GM19240 (cell line): ENCODE measurements around the gene PKN3.

Experiments used
- DNase-seq: peaks from one replicate; pipeline ENCODE4 v3.0.0; 2011; ENCODE audit warnings: low spot score; ENCODE audit not compliant: insufficient read length

Gene PKN3

DNA sequence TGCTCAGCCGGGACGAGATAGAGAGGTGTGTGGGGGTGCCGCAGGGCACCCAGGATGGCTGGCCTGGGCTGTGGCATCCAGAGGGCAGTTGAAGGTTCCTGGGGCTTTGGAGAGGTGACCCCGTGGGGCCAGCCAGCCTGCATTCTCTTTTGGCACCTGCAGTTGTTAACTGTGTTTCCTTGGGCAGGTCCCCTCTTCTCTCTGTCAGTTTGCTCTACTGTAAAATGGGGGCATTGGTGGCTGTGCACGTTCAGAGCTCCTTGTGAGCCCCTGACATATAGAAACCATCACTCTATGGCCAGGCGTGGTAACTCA is 13.1 kb downstream of the PKN3 start:
- DNase-seq = no peak

GRCh38 chr9:128716581-128717254 is 14.4 kb downstream of the PKN3 start:
- no peak for DNase-seq

DNA sequence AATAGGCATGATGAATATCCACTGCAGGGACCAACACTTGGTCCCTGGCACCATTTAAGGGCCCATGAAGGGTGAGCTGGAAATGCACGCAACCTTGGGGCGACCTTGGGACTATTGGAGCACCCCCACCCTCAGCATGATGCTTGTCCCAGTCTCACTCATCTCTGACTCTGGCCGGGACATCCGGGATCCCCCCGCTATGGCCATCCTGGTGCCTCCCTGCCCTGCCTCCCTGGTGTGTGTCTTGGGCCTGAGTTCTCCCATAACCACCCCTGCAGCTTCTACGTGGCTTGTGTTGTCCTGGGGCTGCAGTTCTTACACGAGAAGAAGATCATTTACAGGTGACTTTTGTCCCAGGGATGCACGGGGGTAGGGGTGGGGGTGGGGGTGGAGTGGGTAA is 15.7 kb downstream of the PKN3 start:
- no peak for DNase-seq

DNA sequence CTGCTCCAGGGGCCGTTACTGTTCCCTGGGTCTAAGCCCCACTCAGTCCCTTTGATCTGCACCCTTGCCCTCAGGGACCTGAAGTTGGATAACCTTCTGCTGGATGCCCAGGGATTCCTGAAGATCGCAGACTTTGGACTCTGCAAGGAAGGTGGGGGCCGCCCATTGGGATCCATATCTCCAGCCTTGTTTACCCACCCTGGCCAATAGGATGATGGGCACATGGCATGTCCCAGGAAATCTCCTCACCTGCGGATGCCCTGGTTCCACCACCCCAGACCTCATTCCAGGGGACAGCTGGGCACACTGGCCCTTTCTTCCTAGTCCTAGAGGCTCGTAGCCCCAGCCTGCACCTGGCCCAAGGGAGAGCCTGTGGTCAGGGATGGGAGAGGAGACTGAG is 16.2 kb downstream of the PKN3 start:
- no peak for DNase-seq

- DNase-seq = no peak
Observed at GRCh38 chr9:128719919-128720605, 17.8 kb downstream of the PKN3 start.

- no peak for DNase-seq
Observed at GRCh38 chr9:128720841-128721486, 18.7 kb downstream of the PKN3 start.

DNA sequence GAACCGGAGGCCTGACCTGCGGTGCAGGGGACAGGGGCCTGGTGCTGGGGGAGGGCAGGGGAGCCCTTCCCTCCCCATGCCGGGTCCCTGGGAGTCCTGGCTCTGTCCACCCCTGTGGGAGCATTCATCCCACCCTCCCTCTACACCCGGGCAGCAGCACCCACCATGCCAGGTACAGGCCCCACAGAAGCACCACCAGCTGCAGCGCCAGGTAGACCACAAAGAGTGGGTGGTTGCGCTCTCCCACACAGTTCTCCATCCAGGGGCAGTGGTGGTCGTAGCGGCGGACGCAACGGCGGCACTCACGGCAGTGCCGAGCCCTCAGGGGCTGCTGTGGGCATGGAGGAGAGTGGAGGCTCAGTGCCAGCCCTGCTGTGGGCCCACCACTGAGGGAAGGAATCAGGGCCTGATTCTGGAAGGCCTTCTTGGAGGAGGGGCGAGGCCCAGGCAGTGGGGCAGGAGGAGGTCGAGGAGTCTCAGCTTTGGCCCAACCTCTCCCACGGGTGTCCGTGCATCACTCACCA is 19.2 kb downstream of the PKN3 start:
- no peak for DNase-seq

- no peak for DNase-seq
Observed at GRCh38 chr9:128722380-128723351, 20.4 kb downstream of the PKN3 start.

- no peak for DNase-seq
Observed at GRCh38 chr9:128723352-128723865, 21.1 kb downstream of the PKN3 start.

- peak; percentile 100 for DNase-seq
Observed at GRCh38 chr9:128723866-128724743, 21.8 kb downstream of the PKN3 start, which contains the start of gene ZDHHC12. Gene ZDHHC12, minus strand, starts transcription at chr9:128724127. Its CDS starts 34 bp downstream, at chr9:128724093.

DNA sequence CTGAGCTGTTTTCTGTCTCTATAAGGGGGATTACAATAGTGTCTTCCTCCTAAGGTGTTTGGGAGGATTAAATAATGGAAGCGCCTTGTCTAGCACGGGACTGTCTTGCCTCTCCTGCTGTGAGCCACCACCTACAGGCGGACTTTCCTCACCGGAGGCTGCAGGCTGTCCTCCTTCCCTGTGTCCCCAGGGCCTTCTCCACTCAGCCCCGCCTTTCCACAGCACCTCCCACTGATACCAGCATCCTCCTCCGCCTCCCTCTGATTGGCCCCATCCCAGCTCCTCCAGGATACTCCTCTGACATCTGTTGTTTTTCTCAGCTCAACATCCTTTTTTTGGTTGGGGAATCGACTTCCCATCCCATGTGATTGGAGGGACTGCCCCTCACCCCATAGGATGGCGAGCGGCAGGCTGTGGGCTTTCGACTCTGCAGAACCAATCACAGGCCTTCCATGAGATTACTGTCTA is 22.5 kb downstream of the PKN3 start:
- DNase-seq = peak; percentile 51

GRCh38 chr9:128727640-128728248 is 25.4 kb downstream of the PKN3 start:
- no peak for DNase-seq

DNA sequence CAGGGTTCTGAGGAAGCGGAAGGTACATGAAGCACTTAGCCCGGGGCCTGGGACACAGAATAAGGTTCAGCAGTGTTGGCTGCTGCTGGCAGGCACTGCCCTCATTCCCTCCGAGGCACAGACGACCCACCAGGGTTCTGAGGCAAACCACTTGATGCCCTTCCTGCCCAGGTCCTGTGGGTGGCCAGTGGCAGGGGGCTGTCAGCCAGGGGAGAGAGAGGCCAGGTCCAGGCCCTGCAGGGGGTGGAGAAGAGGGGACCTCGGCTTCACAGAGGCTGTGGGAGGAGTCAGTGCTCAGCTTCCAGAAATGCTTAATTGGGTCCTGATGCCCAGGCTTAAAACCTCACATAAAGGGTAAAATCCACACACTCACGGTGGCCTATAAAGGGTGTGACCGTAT is 26.0 kb downstream of the PKN3 start:
- DNase-seq = no peak

DNA sequence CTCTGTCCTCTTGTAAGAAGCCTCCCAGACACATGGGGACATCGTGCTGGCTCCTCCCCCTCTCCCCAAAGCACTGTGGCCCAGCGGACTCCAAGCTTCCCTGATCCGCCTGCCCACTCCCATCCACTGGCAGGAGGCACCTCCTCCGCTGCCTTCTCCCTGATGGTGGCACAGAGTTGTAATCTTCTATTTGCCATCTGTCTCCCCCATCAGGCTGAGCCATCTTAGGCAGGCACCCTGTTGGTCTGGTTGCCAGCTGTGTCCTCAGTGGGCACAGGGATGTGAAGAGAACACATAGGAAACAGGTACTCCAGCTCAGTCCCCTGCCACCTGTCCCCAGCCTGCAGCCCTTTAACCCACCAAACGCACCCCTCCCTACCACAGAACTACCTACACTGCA is 27.0 kb downstream of the PKN3 start:
- DNase-seq = no peak

GRCh38 chr9:128729766-128730517 is 27.6 kb downstream of the PKN3 start:
- no peak for DNase-seq

- no peak for DNase-seq
Observed at GRCh38 chr9:128731093-128731492, 28.8 kb downstream of the PKN3 start.

GRCh38 chr9:128731691-128732090 is 29.4 kb downstream of the PKN3 start:
- DNase-seq = no peak

GRCh38 chr9:128732576-128732975 is 30.3 kb downstream of the PKN3 start:
- DNase-seq = no peak

- DNase-seq = no peak
Observed at GRCh38 chr9:128733256-128733655, 31.0 kb downstream of the PKN3 start.
